IMR-90 (cell line): Measurements from ENCODE around the gene DCD. TPM values are rescaled to one million over a fixed set of nuclear protein-coding genes. Genes with fewer than 3 reads are reported as not detected.

Source experiments
- ATAC-seq: fragments of 200-7000 bp; cut with Tn5 transposase; 2 replicates; pipeline ENCODE4 v1.9.1; 2020; ENCODE audit warnings: low read depth, mild to moderate bottlenecking, moderate library complexity
- BruUV-seq: library from RNA; stranded (reverse); fragments of 400-500 nt; replicated peaks from 2 replicates; lab custom pipeline; 2021; lab: Mats Ljungman, UMichigan
- CTCF ChIA-PET: fragments of 300-600 bp; formaldehyde crosslinking; extraction: SDS; loops from one replicate; lab custom pipeline; 2021; ENCODE audit warnings: antibody characterized with exemption; lab: Yijun Ruan, JAX
- POLR2A ChIA-PET: fragments of 300-600 bp; sonication (Branson Sonifier 250); formaldehyde crosslinking; loops from one replicate; lab custom pipeline; 2022; ENCODE audit warnings: antibody characterized with exemption; ENCODE audit not compliant: unreplicated experiment; lab: Charles Lee
- DNase-seq: peaks from one replicate; pipeline ENCODE4 v3.0.0; 2013
- H2AFZ ChIP-seq: replicated peaks from 2 replicates; pipeline ENCODE3; 2013; ENCODE audit warnings: low read length, mild to moderate bottlenecking; ENCODE audit not compliant: poor library complexity
- H2AK5ac ChIP-seq: 2 replicates; pipeline ENCODE4 v1.6.1; 2013; ENCODE audit warnings: low read depth, low read length, inconsistent platforms
- H2AK9ac ChIP-seq: replicated peaks from 2 replicates; pipeline ENCODE3; 2013; ENCODE audit warnings: mild to moderate bottlenecking, low read depth, low read length, moderate library complexity; ENCODE audit not compliant: poor library complexity
- H2BK120ac ChIP-seq: 2 replicates; pipeline ENCODE4 v1.6.1; 2013; ENCODE audit warnings: low read depth, low read length, inconsistent platforms
- H2BK15ac ChIP-seq: 3 replicates; pipeline ENCODE4 v1.6.1; 2013; ENCODE audit warnings: low read depth, low read length, inconsistent platforms
- H2BK20ac ChIP-seq: 2 replicates; pipeline ENCODE4 v1.6.1; 2013; ENCODE audit warnings: low read depth, mild to moderate bottlenecking, inconsistent platforms, low read length, moderate library complexity
- H2BK5ac ChIP-seq: 2 replicates; pipeline ENCODE4 v1.6.1; 2013; ENCODE audit warnings: mild to moderate bottlenecking, low read depth, low read length, inconsistent platforms; ENCODE audit not compliant: poor library complexity, severe bottlenecking
- H3K14ac ChIP-seq: replicated peaks from 2 replicates; pipeline ENCODE4 v1.6.1; 2013; ENCODE audit warnings: low read depth, low read length, inconsistent platforms
- H3K18ac ChIP-seq: 2 replicates; pipeline ENCODE4 v1.6.1; 2013; ENCODE audit warnings: low read depth, low read length, control low read depth
- H3K23ac ChIP-seq: 2 replicates; pipeline ENCODE4 v1.6.1; 2013; ENCODE audit warnings: low read depth, low read length, inconsistent platforms
- H3K27ac ChIP-seq: 2 replicates; pipeline ENCODE4 v1.5.1; 2013; ENCODE audit warnings: mild to moderate bottlenecking, control low read depth, low read length; ENCODE audit not compliant: insufficient read depth
- H3K27me3 ChIP-seq: 2 replicates; pipeline ENCODE4 v1.6.1; 2013; ENCODE audit warnings: low read length; ENCODE audit not compliant: control insufficient read depth, insufficient read depth
- H3K36me3 ChIP-seq: 2 replicates; pipeline ENCODE4 v1.6.1; 2013; ENCODE audit warnings: low read length, mixed read lengths; ENCODE audit not compliant: control insufficient read depth, insufficient read depth
- H3K4ac ChIP-seq: 2 replicates; pipeline ENCODE4 v1.6.1; 2013; ENCODE audit warnings: low read depth, low read length, inconsistent platforms
- H3K4me1 ChIP-seq: 2 replicates; pipeline ENCODE4 v1.6.1; 2013; ENCODE audit warnings: low read length, mixed read lengths; ENCODE audit not compliant: control insufficient read depth, insufficient read depth
- H3K4me2 ChIP-seq: 2 replicates; pipeline ENCODE4 v1.6.1; 2013; ENCODE audit warnings: low read depth, mild to moderate bottlenecking, control low read depth, low read length, moderate library complexity
- H3K4me3 ChIP-seq: 2 replicates; pipeline ENCODE4 v1.5.1; 2013; ENCODE audit warnings: low read depth, mild to moderate bottlenecking, control low read depth, low read length, moderate library complexity; ENCODE audit not compliant: insufficient read depth
- H3K56ac ChIP-seq: 2 replicates; pipeline ENCODE4 v1.6.1; 2013; ENCODE audit warnings: low read length, inconsistent platforms; ENCODE audit not compliant: insufficient read depth; ENCODE audit errors: extremely low read depth
- H3K79me1 ChIP-seq, 2 experiments: 2 replicates each; pipeline ENCODE4 v1.6.1; 2013; ENCODE audit warnings: low read length in 2 of 2, inconsistent platforms in 1 of 2, low read depth in 1 of 2
- H3K9ac ChIP-seq: 2 replicates; pipeline ENCODE4 v1.6.1; 2013; ENCODE audit warnings: low read depth, low read length, control low read depth
- H3K9me1 ChIP-seq: 2 replicates; pipeline ENCODE4 v1.6.1; 2013; ENCODE audit warnings: low read length, inconsistent platforms; ENCODE audit not compliant: insufficient read depth
- H3K9me3 ChIP-seq: 2 replicates; pipeline ENCODE4 v1.6.1; 2013; ENCODE audit warnings: low read length; ENCODE audit not compliant: control insufficient read depth, insufficient read depth
- H4K20me1 ChIP-seq: 2 replicates; pipeline ENCODE4 v1.6.1; 2013; ENCODE audit warnings: low read length, inconsistent platforms; ENCODE audit not compliant: insufficient read depth
- H4K5ac ChIP-seq: 2 replicates; pipeline ENCODE4 v1.6.1; 2013; ENCODE audit warnings: mild to moderate bottlenecking, low read depth, low read length, control low read depth
- H4K8ac ChIP-seq, 2 experiments: 2 replicates each; pipeline ENCODE4 v1.6.1; 2013; ENCODE audit warnings: low read depth in 2 of 2, low read length in 2 of 2, control low read depth in 1 of 2, inconsistent platforms in 1 of 2
- H4K91ac ChIP-seq: 2 replicates; pipeline ENCODE4 v1.6.1; 2013; ENCODE audit warnings: low read depth, low read length, inconsistent platforms; ENCODE audit not compliant: insufficient read depth
- BHLHE40 ChIP-seq: fragments of 150-350 bp; IDR thresholded peaks from 2 replicates; pipeline ENCODE4 v1.6.1; 2016; ENCODE audit warnings: mild to moderate bottlenecking, low read depth, low read length
- CEBPB ChIP-seq: IDR thresholded peaks from 2 replicates; pipeline ENCODE4 v1.6.1; 2012; ENCODE audit warnings: low read depth, low read length, improper control_type of control experiment
- CHD1 ChIP-seq: IDR thresholded peaks from 2 replicates; pipeline ENCODE4 v1.6.1; 2012; ENCODE audit warnings: low read depth, low read length, improper control_type of control experiment
- CTCF ChIP-seq: conservative IDR thresholded peaks from 2 replicates; pipeline ENCODE4 v1.5.1; 2012; ENCODE audit warnings: mild to moderate bottlenecking, low read depth, low read length, improper control_type of control experiment
- FOS ChIP-seq: fragments of 150-350 bp; IDR thresholded peaks from 2 replicates; pipeline ENCODE4 v1.6.1; 2016; ENCODE audit warnings: low read depth, low read length
- MAFK ChIP-seq: IDR thresholded peaks from 2 replicates; pipeline ENCODE4 v1.6.1; 2012; ENCODE audit warnings: low read depth, low read length, improper control_type of control experiment
- MAZ ChIP-seq: IDR thresholded peaks from 2 replicates; pipeline ENCODE4 v1.6.1; 2012; ENCODE audit warnings: low read depth, mild to moderate bottlenecking, low read length, improper control_type of control experiment, moderate library complexity, borderline replicate concordance
- MXI1 ChIP-seq: IDR thresholded peaks from 2 replicates; pipeline ENCODE4 v1.6.1; 2012; ENCODE audit warnings: low read depth, mild to moderate bottlenecking, low read length, moderate library complexity, borderline replicate concordance
- POLR2A ChIP-seq: IDR thresholded peaks from 2 replicates; pipeline ENCODE4 v1.6.1; 2012; ENCODE audit warnings: mild to moderate bottlenecking, low read depth, low read length
- RAD21 ChIP-seq: IDR thresholded peaks from 2 replicates; pipeline ENCODE4 v1.6.1; 2012; ENCODE audit warnings: low read length, improper control_type of control experiment
- RCOR1 ChIP-seq: IDR thresholded peaks from 2 replicates; pipeline ENCODE4 v1.6.1; 2012; ENCODE audit warnings: mild to moderate bottlenecking, low read length, improper control_type of control experiment; ENCODE audit not compliant: insufficient replicate concordance
- RFX5 ChIP-seq: IDR thresholded peaks from 2 replicates; pipeline ENCODE4 v1.8.0; 2012; ENCODE audit warnings: low read depth, mild to moderate bottlenecking, low read length, moderate library complexity
- SMC3 ChIP-seq: fragments of 150-350 bp; IDR thresholded peaks from 2 replicates; pipeline ENCODE4 v1.6.1; 2016; ENCODE audit warnings: low read depth, mild to moderate bottlenecking, antibody characterized with exemption, low read length, moderate library complexity
- USF2 ChIP-seq: fragments of 150-350 bp; IDR thresholded peaks from 2 replicates; pipeline ENCODE4 v1.6.1; 2017; ENCODE audit warnings: mild to moderate bottlenecking, antibody characterized with exemption, low read length, low read depth
- WGBS, 2 experiments: methylation state at CpG; one replicate each; pipeline versions ENCODE4 v1.1.5 to v1.1.7; 2013; ENCODE audit warnings: missing lambda C conversion rate in 2 of 2; ENCODE audit not compliant: insufficient read length in 1 of 2; ENCODE audit errors: extremely low coverage in 2 of 2; 5-methylcytosine and 5-hydroxymethylcytosine counted together
- dilution Hi-C: fragments of 300-500 bp; cut with HindIII; formaldehyde crosslinking; loops from one replicate; pipeline ENCODE4 v1.14.3; 2018; ENCODE audit warnings: low sequenced_read_pairs; ENCODE audit not compliant: unreplicated experiment
- in situ Hi-C: fragments of 300-500 bp; cut with MboI; formaldehyde crosslinking; loops from 3 replicates; pipeline ENCODE4 v1.14.3; 2019; ENCODE audit warnings: low sequenced_read_pairs, inconsistent platforms, mixed read lengths
- intact Hi-C: fragments of 100-400 bp; cut with micrococcal nuclease; formaldehyde crosslinking; loops from 2 replicates; pipeline ENCODE4 v1.10.0; 2022
- polyA plus RNA-seq, 3 experiments: library from polyadenylated mRNA; depleted of rRNA; stranded (reverse); fragments of >200 nt; gene quantifications; 2 replicates each; pipeline ENCODE4 v1.2.3, GENCODE V29; 2012; ENCODE audit warnings: low replicate concordance in 1 of 3
- total RNA-seq: library from RNA; depleted of rRNA; stranded (reverse); fragments of >200 nt; gene quantifications from 2 replicates; pipeline ENCODE4 v1.2.3, GENCODE V29; 2012
- TF ChIP-seq, protein P1 (sequence below): fragments of 150-350 bp; IDR thresholded peaks from 2 replicates; pipeline ENCODE4 v1.6.1; 2016; ENCODE audit warnings: low read depth, mild to moderate bottlenecking, low read length, moderate library complexity, borderline replicate concordance

The DCD gene
- total and polyA plus RNA-seq, 2 of the 4 experiments (the other 2 are of a cell fraction), result not detected

DNA sequence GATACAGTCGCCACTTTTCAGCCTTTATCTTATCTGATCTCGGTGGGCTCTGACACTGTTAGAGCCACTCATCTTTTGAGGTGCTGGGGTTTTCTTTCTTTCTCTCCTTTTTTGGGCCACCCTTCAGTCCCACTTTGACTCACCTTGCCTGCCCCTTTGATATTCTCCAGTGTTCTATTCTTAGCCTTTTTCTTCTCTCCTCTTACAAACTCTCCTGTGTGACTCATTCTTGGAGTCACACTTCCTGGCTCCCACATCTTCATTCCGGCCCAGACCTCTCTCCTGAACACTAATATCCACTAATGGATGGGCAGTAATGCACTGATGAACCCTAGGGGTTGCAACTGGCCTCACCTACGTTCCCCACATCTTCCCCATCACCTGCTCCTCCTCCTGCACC is 2.2 kb upstream of the DCD start:
- intact Hi-C loops (no loop called here), in situ Hi-C loops (no loop called here), dilution Hi-C loops (no loop called here)
- Histone ChIP-seq H3K4me2 (no peak overlapping the region), H4K91ac (no peak overlapping the region), H2BK5ac (no peak overlapping the region), H2AK9ac (no peak overlapping the region), H2BK15ac (no peak overlapping the region), H3K9me3 (no peaks in the 10 kb centered on the region), H2AFZ (no peak overlapping the region), H3K79me1 (no peaks in the 10 kb centered on the region), H4K20me1 (no peaks in the 10 kb centered on the region), H2BK20ac (no peak overlapping the region), H3K27me3 (peaks cover 4% of the 10 kb centered on the region), H3K9me1 (no peaks in the 10 kb centered on the region), H3K4ac (no peak overlapping the region), H3K23ac (no peak overlapping the region), H3K36me3 (no peaks in the 10 kb centered on the region), H3K9ac (no peak overlapping the region), H2BK120ac (no peak overlapping the region), H3K18ac (no peak overlapping the region), H3K4me3 (no peak overlapping the region), H2AK5ac (no peak overlapping the region), H3K14ac (no peak overlapping the region), H3K56ac (no peak overlapping the region), H4K8ac (no peak overlapping the region), H4K5ac (no peak overlapping the region), H3K27ac (no peak overlapping the region), H3K4me1 (no peaks in the 10 kb centered on the region)
- POLR2A ChIA-PET, result no interaction called here
- DNase-seq, result no peak
- CTCF ChIA-PET, result no interaction called here
- no TSS peak for BruUV-seq
- TF ChIP-seq CEBPB (no peak), POLR2A (no peak), MXI1 (no peak), CHD1 (no peak), RCOR1 (no peak), RFX5 (no peak), USF2 (no peak), SMC3 (no peak), MAFK (no peak), CTCF (no peak), FOS (no peak), MAZ (no peak), RAD21 (no peak), BHLHE40 (no peak)
- TF ChIP-seq, protein P1, sequence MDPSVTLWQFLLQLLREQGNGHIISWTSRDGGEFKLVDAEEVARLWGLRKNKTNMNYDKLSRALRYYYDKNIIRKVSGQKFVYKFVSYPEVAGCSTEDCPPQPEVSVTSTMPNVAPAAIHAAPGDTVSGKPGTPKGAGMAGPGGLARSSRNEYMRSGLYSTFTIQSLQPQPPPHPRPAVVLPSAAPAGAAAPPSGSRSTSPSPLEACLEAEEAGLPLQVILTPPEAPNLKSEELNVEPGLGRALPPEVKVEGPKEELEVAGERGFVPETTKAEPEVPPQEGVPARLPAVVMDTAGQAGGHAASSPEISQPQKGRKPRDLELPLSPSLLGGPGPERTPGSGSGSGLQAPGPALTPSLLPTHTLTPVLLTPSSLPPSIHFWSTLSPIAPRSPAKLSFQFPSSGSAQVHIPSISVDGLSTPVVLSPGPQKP, result no peak
- ATAC-seq, result no peak
- no CpG with 5 or more reads among the region's 4 CpGs for WGBS, 2 experiments
